GM19035 (cell line): ENCODE results near the gene RHBDL1.
"Not testable (repeated sequence)": the region's sequence is repeated elsewhere in the genome, so short reads cannot be mapped to it uniquely, and the experiment has no call there.

Experiments used
- ATAC-seq: cut with Tn5 transposase; IDR thresholded peaks from one replicate; pipeline ENCODE4 v1.9.1; 2021; ENCODE audit not compliant: unreplicated experiment

RHBDL1 gene

GRCh38 chr16:704047-704446 lies 28.6 kb downstream of the RHBDL1 start:
- no peak for ATAC-seq

- ATAC-seq: no peak
These were observed 29.3 kb downstream of the RHBDL1 start for GRCh38 chr16:704552-705380.

- no peak for ATAC-seq
These were observed 30.1 kb downstream of the RHBDL1 start, which contains the start of gene FBXL16 for GRCh38 chr16:705431-706188. Gene FBXL16 (minus strand): TSS chr16:705801. CDS start chr16:697405, 8,396 bp downstream.

DNA sequence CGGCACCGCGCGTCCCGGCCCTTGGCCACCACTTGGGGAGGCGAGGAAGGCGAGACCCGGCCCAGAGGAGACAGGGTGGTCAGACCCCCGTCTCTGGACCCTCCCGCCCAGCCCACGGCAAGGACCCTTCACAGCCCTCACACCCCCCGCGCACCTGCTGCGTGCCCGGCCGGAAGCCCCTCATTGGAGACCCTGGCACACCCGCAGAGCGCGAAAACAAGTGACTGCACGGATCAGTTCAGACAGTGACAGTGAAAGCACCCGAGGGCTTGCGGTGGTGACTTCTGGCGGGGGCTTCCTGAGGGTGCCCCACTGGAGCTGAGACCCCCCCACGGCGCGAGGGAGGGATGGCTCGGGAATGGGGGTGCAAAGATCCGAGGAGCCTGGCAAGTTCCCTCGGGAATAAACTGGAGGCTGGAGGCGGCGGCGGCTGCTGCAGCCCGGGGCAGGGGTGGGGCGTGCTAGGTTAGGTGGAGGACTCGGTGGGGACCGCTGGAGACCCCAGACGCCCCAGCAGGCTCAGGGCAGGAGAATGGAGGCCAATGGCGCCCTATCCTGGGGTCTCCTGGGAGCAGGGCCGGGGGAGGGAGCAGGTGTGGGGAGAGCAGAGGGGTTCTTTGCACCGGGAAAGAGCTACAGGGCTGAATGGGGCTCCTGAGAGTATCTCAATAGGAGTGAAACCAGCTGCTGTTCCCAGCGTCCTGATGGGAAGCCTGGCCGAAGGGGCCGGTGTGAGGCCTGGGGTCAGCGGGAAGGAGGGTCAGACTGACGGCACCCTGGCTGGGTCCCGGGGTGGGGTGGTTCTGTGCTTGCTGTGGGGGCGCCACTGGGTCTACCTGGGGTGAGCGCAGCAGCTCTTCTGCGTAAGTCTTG lies 31.0 kb downstream of the RHBDL1 start:
- ATAC-seq: no peak

DNA sequence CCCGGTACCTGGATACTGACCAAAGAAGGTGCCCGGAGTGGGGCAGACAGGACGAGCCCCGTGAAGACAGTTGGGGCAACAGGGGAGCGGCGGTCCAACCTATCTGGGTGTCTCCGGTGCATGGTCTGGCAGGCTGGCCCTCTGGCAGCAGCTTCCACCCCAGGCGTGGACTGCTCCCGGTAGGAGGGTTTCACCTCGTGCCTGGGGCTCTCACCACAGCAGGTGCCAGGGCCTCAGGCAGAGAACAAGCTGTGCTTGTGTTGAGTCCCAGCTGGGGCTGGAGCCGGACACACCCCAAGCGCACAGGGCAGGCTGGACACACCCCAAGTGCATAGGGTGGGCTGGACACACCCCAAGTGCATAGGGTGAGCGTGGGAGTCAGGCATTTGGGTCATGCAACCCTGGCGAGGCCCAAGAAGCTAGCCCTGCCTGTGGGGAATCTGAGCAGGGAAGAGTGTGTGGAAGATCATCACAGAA lies 31.6 kb downstream of the RHBDL1 start:
- no peak for ATAC-seq

GRCh38 chr16:708019-708418 lies 32.5 kb downstream of the RHBDL1 start:
- no peak for ATAC-seq

DNA sequence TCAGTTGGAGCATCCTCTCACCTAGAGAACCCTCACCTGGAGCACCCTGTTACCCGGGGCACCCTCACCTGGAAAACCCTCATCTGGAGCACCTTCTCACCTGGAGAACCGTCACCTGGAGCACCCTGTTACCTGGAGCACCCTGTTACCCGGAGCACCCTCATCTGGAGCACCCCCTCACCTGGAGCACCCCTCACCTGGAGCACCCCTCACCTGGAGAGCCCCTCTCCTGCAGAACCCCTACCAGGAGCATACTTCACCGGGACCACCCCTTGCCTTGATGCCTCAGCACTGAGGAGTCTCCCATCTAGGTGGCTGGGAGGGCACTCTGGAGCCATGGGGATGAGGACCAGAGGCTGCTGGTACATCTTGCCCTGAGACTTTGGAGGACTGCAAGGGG lies 33.5 kb downstream of the RHBDL1 start:
- ATAC-seq: no peak

- ATAC-seq: no peak
These were observed 34.4 kb downstream of the RHBDL1 start for GRCh38 chr16:709566-710499.

GRCh38 chr16:710500-711075 lies 35.1 kb downstream of the RHBDL1 start:
- no peak for ATAC-seq

GRCh38 chr16:711084-711483 lies 35.6 kb downstream of the RHBDL1 start:
- ATAC-seq: no peak

DNA sequence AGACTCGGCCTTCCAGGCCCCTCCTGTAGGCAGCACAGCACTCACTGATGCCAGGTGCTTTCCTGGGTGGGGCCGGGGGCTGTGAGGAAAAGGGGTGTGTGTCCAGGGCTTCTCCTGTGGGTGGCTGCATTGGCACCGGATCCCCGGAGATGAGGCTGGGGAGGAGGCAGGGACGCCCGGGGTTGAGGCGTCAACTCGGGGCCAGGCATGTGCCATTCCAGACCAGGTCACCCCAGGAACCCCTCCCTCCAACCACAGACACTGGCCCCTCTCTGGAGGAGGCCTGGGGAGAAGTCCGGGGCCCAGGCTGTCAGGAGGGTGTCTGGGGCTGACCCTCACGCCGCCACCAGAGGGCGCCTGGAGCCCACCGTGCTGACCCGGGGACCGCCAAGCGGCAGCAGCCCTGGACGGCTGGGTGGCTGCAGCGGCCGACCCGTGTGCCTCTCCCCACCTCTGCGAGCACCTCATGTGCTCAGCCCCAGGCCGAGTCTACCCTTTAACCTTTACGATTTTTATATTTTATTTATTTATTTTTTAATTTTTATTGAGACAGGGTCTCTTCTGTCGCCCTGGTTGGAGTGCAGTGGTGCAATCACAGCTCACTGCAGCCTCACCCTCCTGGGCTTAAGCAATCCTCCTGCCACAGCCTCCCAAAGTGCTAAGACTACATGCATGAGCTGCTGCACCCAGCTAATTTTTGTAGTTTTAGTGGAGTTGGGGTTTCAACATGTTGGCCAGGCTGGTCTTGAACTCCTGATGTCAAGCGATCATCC lies 36.3 kb downstream of the RHBDL1 start:
- no peak for ATAC-seq

- ATAC-seq: not testable (repeated sequence)
These were observed 37.3 kb downstream of the RHBDL1 start for GRCh38 chr16:712740-713250.

- no peak for ATAC-seq
These were observed 38.6 kb downstream of the RHBDL1 start for GRCh38 chr16:714079-714478.

DNA sequence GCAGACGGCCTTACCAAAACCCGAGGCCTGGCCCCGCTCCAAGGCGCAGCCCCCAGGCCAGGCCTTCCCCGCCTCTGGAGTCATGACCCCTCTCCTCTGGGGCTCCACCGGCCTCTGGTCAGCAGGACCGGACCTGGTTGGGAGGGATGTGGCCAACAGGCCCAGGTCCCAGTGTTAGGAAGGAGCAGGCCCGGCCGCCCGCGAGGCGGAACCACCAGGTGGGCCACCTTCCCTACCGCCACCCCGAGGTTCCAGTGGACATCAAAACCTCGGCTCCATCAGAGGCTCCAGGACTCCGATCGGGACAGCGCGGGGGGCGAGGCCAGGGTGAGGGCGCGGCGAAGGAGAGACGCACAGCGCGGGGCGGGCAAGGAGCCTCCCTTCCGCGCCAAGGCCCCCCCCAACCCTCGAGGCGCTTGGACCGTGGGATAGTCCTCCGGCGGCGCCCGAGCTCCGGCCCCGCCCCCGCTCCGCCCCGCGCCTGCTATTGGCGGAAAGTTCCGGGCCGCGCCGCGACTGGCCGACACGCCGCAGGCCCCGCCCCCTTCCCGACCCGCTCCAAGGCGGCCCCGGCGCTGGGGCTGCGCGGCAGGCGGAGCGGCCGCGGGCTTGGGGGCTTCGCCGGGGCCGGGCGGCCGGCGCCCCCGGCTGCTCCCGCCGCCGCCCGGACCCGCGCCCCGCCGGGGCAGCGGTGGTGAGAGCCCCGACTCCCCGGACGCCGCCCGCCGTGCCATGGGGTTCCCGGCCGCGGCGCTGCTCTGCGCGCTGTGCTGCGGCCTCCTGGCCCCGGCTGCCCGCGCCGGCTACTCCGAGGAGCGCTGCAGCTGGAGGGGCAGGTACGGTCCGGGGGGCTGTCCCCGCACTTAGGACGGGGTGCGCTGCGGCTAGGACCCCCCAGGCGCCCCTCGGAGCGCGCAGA lies 39.3 kb downstream of the RHBDL1 start, which contains the start of gene METRN:
Gene METRN (plus strand): TSS at position 561 of the 919 bp plus-strand sequence. CDS start 172 bp downstream, at position 733.
- ATAC-seq: peak; percentile 74

DNA sequence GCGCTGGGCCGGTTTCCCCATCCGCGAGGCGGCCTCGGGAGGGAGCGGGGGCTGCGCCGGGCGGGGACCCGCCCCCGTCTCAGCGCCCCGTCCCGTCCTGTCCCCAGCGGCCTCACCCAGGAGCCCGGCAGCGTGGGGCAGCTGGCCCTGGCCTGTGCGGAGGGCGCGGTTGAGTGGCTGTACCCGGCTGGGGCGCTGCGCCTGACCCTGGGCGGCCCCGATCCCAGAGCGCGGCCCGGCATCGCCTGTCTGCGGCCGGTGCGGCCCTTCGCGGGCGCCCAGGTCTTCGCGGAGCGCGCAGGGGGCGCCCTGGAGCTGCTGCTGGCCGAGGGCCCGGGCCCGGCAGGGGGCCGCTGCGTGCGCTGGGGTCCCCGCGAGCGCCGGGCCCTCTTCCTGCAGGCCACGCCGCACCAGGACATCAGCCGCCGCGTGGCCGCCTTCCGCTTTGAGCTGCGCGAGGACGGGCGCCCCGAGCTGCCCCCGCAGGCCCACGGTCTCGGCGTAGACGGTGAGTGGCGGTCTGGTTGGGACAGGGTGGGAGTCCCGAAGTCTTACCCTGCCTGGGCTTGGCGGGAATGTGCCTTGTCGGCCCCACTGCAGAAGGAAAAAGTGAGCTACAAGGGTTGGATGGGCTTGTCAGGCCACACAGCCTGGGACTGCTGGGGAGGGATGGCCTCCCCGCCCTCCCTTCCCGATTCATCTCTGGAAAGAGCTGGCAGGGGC lies 40.2 kb downstream of the RHBDL1 start:
- peak; percentile 23 for ATAC-seq

- no peak for ATAC-seq
These were observed 40.7 kb downstream of the RHBDL1 start for GRCh38 chr16:716200-716568.
